NCI-H2107 (cell line): ENCODE measurements around the gene FALEC.
"Not testable (repeated sequence)": the region's sequence is repeated elsewhere in the genome, so short reads cannot be mapped to it uniquely, and the experiment has no call there.

Experiments used
- DNase-seq: peaks from one replicate; lab custom pipeline; 2025; lab: John Stamatoyannopoulos, UW

FALEC gene

GRCh38 chr1:150574260-150575071 lies 58.9 kb downstream of the FALEC start:
- no peak for DNase-seq

GRCh38 chr1:150575072-150575489 lies 59.5 kb downstream of the FALEC start:
- DNase-seq, result no peak

- DNase-seq, result no peak
Measured at GRCh38 chr1:150575518-150576366, 60.2 kb downstream of the FALEC start.

GRCh38 chr1:150576367-150576711 lies 60.8 kb downstream of the FALEC start:
- DNase-seq, result no peak

- no peak for DNase-seq
Measured at GRCh38 chr1:150576794-150577556, 61.4 kb downstream of the FALEC start.

GRCh38 chr1:150577557-150578271 lies 62.2 kb downstream of the FALEC start:
- no peak for DNase-seq

GRCh38 chr1:150578272-150579109 lies 62.9 kb downstream of the FALEC start:
- DNase-seq, result peak; percentile 25

- peak; percentile 87 for DNase-seq
Measured at GRCh38 chr1:150579110-150579944, 63.8 kb downstream of the FALEC start, which contains the start of gene MCL1. MCL1 (minus strand) TSS chr1:150579610; CDS start chr1:150579530, 80 bp downstream.

GRCh38 chr1:150579945-150580642 lies 64.5 kb downstream of the FALEC start:
- no peak for DNase-seq

- DNase-seq, result not testable (repeated sequence)
Measured at GRCh38 chr1:150580966-150581365, 65.4 kb downstream of the FALEC start.

GRCh38 chr1:150581437-150581836 lies 65.9 kb downstream of the FALEC start:
- DNase-seq, result not testable (repeated sequence)

GRCh38 chr1:150581962-150582361 lies 66.4 kb downstream of the FALEC start:
- not testable (repeated sequence) for DNase-seq

- DNase-seq, result no peak
Measured at GRCh38 chr1:150582371-150582770, 66.8 kb downstream of the FALEC start.
